ENCODE measurements around the gene CD38.
"Not testable (repeated sequence)": the region's sequence is repeated elsewhere in the genome, so short reads cannot be mapped to it uniquely, and the experiment has no call there.

CD38 gene

DNA sequence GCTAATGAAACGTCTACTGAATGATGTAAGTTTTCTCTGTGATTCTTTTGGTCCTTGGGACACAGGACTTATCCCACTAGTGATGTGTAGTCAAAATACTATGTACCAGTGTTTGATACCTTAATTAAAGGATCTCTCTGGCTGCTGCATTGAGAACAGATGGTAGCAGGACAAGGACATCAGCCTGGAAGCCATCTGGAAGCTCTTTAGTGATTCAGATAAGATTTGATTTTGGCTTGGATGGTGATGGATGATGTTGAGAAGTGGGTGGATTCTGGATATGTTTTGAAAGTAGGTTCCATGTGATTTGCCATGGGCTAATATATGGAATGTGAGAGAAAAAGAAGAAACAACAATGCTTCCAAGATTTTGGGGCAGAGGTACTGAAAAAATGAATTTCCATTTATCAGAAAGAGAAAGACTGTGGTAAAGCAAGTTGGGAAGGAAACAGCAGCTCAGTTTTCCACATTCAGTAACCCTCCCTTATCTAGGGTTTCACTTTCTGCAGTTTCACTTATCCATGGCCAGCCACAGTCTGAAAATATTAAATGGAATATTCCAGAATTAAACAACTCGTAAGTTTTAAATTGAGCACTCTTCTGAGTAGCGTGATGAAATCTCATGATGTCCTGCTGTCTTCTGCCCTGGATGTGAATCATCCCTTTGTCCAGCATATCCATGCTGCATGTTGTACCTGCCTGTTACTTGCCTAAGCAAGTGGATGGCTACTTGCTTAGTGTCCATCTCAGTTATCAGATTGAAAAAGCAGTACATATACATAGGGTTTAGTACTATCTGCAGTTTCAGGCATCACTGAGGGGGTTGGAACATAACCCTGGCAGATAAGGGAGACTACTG is 15.6 kb downstream of the CD38 start:
- POLR2A ChIA-PET: no interaction called here
- no peak for DNase-seq (ENCODE audit: extremely low spot score)
- TF ChIP-seq, protein P1, sequence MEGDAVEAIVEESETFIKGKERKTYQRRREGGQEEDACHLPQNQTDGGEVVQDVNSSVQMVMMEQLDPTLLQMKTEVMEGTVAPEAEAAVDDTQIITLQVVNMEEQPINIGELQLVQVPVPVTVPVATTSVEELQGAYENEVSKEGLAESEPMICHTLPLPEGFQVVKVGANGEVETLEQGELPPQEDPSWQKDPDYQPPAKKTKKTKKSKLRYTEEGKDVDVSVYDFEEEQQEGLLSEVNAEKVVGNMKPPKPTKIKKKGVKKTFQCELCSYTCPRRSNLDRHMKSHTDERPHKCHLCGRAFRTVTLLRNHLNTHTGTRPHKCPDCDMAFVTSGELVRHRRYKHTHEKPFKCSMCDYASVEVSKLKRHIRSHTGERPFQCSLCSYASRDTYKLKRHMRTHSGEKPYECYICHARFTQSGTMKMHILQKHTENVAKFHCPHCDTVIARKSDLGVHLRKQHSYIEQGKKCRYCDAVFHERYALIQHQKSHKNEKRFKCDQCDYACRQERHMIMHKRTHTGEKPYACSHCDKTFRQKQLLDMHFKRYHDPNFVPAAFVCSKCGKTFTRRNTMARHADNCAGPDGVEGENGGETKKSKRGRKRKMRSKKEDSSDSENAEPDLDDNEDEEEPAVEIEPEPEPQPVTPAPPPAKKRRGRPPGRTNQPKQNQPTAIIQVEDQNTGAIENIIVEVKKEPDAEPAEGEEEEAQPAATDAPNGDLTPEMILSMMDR (IDR thresholded peaks at IDR 0.05; ENCODE audit: control extremely low read depth, extremely low read depth, low read depth, missing control alignments): no peak
- CTCF ChIA-PET: interaction anchor here (1.0 to 2.0 kb wide), 3 partner anchors 10 to 15 kb away, joined by 3 to 13 read pairs (median 5); no protein-coding TSS in a partner anchor

DNA sequence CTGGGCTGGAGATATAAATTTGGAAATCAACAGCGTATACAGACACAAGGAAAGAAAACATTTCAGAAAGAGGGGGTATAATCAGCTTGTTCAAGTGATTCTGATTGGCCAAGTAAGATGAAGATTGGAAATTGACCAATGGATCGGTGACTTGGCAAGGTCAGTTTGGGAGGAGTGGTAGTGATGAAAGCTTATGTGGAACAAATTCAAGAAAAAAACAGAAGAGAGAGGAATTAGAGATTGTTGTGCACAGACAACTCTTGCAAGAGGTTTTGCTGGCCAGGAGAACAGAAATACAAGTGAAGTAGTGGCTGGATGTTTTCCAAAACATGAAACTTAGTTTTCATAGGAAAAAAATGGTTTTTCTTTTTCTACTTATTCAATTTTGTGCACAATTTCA is 16.3 kb downstream of the CD38 start:
- no peak for DNase-seq (ENCODE audit: extremely low spot score)
- TF ChIP-seq, protein P1 (IDR thresholded peaks at IDR 0.05; ENCODE audit: control extremely low read depth, extremely low read depth, low read depth, missing control alignments): no peak
- CTCF ChIA-PET: interaction anchor here (2.0 kb wide), 1 partner anchor 11 kb away, joined by 13 read pairs; no protein-coding TSS in a partner anchor
- POLR2A ChIA-PET: no interaction called here

DNA sequence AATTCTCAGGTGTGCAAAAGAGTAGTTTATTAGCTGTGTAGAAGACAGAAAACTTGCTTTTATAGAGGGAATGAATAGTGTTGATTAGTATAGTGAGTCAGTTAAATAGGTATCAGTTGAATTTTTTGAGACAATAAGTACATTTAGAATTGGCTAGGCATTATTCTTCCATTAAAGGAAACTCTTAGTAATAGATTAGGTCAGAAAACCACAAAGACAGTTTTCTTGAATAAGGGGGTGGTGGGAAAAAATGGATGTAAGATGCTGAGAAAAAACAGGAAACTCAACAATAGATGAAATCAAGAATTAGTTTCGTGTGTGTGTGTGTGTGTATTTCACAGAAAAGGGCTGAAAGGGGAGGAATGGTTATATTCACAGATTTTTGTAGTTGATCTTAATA is 16.8 kb downstream of the CD38 start:
- peak; percentile 35 for DNase-seq (ENCODE audit: extremely low spot score)
- POLR2A ChIA-PET: no interaction called here
- CTCF ChIA-PET: no interaction called here
- TF ChIP-seq, protein P1 (IDR thresholded peaks at IDR 0.05; ENCODE audit: control extremely low read depth, extremely low read depth, low read depth, missing control alignments): no peak

DNA sequence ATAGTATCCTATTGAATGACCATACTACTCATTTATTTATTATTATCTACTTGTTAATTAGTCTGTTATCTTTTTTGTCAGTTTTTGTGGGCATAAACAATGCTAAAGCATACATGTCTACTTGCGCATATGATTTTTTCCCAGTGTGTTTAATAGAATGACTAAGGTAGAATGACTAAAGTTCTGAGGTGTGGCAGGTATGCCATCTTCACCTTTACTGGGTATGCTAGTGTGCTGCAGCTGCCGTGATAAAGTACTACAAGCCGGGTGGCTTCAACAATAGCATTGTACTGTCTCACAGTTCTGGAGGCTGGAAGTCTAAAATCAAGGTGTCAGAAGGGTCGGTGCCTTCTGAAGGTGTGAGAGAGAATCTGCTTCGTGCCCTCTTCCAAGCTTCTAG is 19.2 kb downstream of the CD38 start:
- CTCF ChIA-PET: no interaction called here
- TF ChIP-seq, protein P1 (IDR thresholded peaks at IDR 0.05; ENCODE audit: control extremely low read depth, extremely low read depth, low read depth, missing control alignments): no peak
- POLR2A ChIA-PET: no interaction called here
- DNase-seq (ENCODE audit: extremely low spot score): no peak

DNA sequence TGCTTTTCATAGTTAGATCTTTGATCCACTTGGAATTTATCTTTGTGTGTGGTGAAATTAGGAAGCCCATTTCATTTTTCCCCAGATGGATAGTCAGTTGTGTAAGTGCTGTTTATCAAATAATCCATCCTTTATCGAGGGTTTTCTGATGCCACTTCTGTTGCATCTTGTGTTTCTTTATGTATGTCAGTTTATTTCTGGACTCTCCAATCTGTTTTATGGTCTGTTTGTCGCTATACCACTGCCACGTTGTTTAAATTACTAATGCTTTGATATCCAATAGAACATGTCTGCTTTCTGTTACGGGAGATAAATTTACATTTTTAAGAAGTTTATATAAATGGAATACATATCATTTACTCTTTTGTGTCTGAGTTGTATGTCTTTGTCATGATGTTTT is 21.0 kb downstream of the CD38 start:
- no peak for DNase-seq (ENCODE audit: extremely low spot score)
- POLR2A ChIA-PET: no interaction called here
- CTCF ChIA-PET: interaction anchor here (0.8 to 1.4 kb wide), 7 partner anchors 9 to 157 kb away, joined by 3 to 7 read pairs (median 3); no protein-coding TSS in a partner anchor
- TF ChIP-seq, protein P1 (IDR thresholded peaks at IDR 0.05; ENCODE audit: control extremely low read depth, extremely low read depth, low read depth, missing control alignments): no peak

DNA sequence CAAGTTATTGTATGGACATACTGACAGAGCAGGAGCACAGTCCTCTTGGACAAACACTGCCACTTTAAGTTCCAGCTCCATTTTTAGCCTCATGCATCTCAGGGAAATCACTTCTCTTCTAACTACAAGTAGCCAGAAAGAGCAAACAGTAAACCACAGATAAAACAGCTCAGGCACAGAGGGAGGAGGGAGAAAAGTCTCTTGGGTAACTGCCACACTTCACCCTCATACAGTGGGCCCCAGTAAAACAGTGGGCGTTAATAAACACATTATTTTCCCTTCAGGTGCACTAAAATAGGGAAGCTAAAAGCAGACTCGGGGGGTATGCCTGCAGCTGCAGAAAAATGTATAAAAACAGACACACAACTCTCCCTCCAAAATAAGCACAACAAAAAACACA is 21.6 kb downstream of the CD38 start:
- ChIA-PET CTCF (interaction anchor here (0.8 to 1.4 kb wide), 8 partner anchors 8 to 156 kb away, joined by 3 to 7 read pairs (median 3); no protein-coding TSS in a partner anchor), POLR2A (no interaction called here)
- TF ChIP-seq, protein P1 (IDR thresholded peaks at IDR 0.05; ENCODE audit: control extremely low read depth, extremely low read depth, low read depth, missing control alignments): no peak
- DNase-seq (ENCODE audit: extremely low spot score): no peak

- CTCF ChIA-PET; DNase-seq (ENCODE audit: extremely low spot score); POLR2A ChIA-PET: not testable (repeated sequence)
Observed at GRCh38 chr4:15802497-15802896, 24.4 kb downstream of the CD38 start.
